OCI-LY1 (cell line): ENCODE results near the gene UMODL1.
"Not testable (repeated sequence)": the region's sequence is repeated elsewhere in the genome, so short reads cannot be mapped to it uniquely, and the experiment has no call there.

Experiments used
- H2AFZ ChIP-seq: fragments of 200-600 bp; sonication (generic), shearing (Covaris generic); 2 replicates; pipeline ENCODE4 v1.6.0; 2014; ENCODE audit warnings: antibody characterized with exemption, mild to moderate bottlenecking, low read length
- H3F3A ChIP-seq: fragments of 200-600 bp; sonication (generic), shearing (Covaris generic); 2 replicates; pipeline ENCODE4 v1.6.0; 2014; ENCODE audit warnings: mild to moderate bottlenecking, antibody characterized with exemption, low read length, moderate library complexity; ENCODE audit not compliant: insufficient read depth
- H3K27ac ChIP-seq: fragments of 200-600 bp; sonication (generic); 2 replicates; pipeline ENCODE4 v1.5.1; 2014; ENCODE audit warnings: low read length, mixed run types, mild to moderate bottlenecking, low read depth; ENCODE audit not compliant: poor library complexity, severe bottlenecking
- H3K27me3 ChIP-seq: fragments of 200-600 bp; sonication (generic); 2 replicates; pipeline ENCODE4 v1.6.0; 2014; ENCODE audit warnings: antibody characterized with exemption, mild to moderate bottlenecking, low read length, moderate library complexity; ENCODE audit not compliant: insufficient read depth
- H3K36me3 ChIP-seq: fragments of 200-600 bp; sonication (generic); 2 replicates; pipeline ENCODE4 v1.6.1; 2014; ENCODE audit warnings: mild to moderate bottlenecking, antibody characterized with exemption, low read length, moderate library complexity, mixed read lengths; ENCODE audit not compliant: insufficient read depth
- H3K4me1 ChIP-seq: fragments of 200-600 bp; sonication (generic); 2 replicates; pipeline ENCODE4 v1.5.1; 2014; ENCODE audit warnings: mild to moderate bottlenecking, low read length, moderate library complexity; ENCODE audit not compliant: insufficient read depth, severe bottlenecking
- H3K4me2 ChIP-seq: fragments of 200-600 bp; sonication (generic), shearing (Covaris generic); 2 replicates; pipeline ENCODE4 v1.6.1; 2014; ENCODE audit warnings: low read length
- H3K4me3 ChIP-seq: fragments of 200-600 bp; sonication (generic); 2 replicates; pipeline ENCODE4 v1.5.1; 2014; ENCODE audit warnings: low read length, low read depth, mild to moderate bottlenecking, mixed read lengths; ENCODE audit not compliant: poor library complexity, severe bottlenecking
- H3K79me2 ChIP-seq: fragments of 200-600 bp; shearing (Covaris generic); 2 replicates; pipeline ENCODE4 v1.6.1; 2016; ENCODE audit warnings: mixed run types, low read length, mixed read lengths; ENCODE audit not compliant: insufficient read depth
- H3K9ac ChIP-seq: fragments of 200-600 bp; sonication (generic), shearing (Covaris generic); 2 replicates; pipeline ENCODE4 v1.6.1; 2014; ENCODE audit warnings: mild to moderate bottlenecking, low read length, mixed read lengths
- H3K9me2 ChIP-seq: fragments of 200-600 bp; sonication (generic), shearing (Covaris generic); 2 replicates; pipeline ENCODE4 v1.6.1; 2014; ENCODE audit warnings: low read depth, mild to moderate bottlenecking, low read length, mixed read lengths
- H3K9me3 ChIP-seq: fragments of 200-600 bp; shearing (Covaris generic); 2 replicates; pipeline ENCODE4 v1.6.1; 2014; ENCODE audit warnings: low read length, mixed read lengths
- H4K20me1 ChIP-seq: fragments of 200-600 bp; sonication (generic), shearing (Covaris generic); 2 replicates; pipeline ENCODE4 v1.6.0; 2016; ENCODE audit warnings: mild to moderate bottlenecking, low read length; ENCODE audit not compliant: insufficient read depth
- CTCF ChIP-seq: fragments of 200-600 bp; sonication (generic), shearing (Covaris generic); IDR thresholded peaks from 2 replicates; pipeline ENCODE4 v1.5.1; 2017; ENCODE audit warnings: mild to moderate bottlenecking, antibody characterized with exemption, low read length, moderate library complexity, mixed read lengths
- EZH2 ChIP-seq: fragments of 200-600 bp; sonication (generic), shearing (Covaris generic); IDR thresholded peaks from 2 replicates; pipeline ENCODE4 v1.8.0; 2017; ENCODE audit warnings: borderline replicate concordance, mixed run types, mild to moderate bottlenecking, antibody characterized with exemption, low read length, moderate library complexity, mixed read lengths

The UMODL1 gene

GRCh38 chr21:42069843-42070242 is 1.3 kb upstream of the UMODL1 start:
- Histone ChIP-seq H3K27ac (peak overlapping the region; percentile 98), H3K4me1 (peaks cover 98% of the 10 kb centered on the region), H3K9me3 (no peaks in the 10 kb centered on the region), H2AFZ (no peak overlapping the region), H3K9ac (peak overlapping the region; percentile 17; the same call in 1 of the 2 replicates), H3K79me2 (no peaks in the 10 kb centered on the region), H3K4me3 (no peak overlapping the region), H3K9me2 (no peaks in the 10 kb centered on the region), H4K20me1 (no peaks in the 10 kb centered on the region), H3K36me3 (no peaks in the 10 kb centered on the region), H3F3A (peaks cover 4% of the 10 kb centered on the region; the same call in 1 of the 2 replicates), H3K4me2 (peak overlapping the region; percentile 14; the same call in 1 of the 2 replicates), H3K27me3 (no peaks in the 10 kb centered on the region)
- no peak for TF ChIP-seq EZH2
- TF ChIP-seq CTCF: no peak

DNA sequence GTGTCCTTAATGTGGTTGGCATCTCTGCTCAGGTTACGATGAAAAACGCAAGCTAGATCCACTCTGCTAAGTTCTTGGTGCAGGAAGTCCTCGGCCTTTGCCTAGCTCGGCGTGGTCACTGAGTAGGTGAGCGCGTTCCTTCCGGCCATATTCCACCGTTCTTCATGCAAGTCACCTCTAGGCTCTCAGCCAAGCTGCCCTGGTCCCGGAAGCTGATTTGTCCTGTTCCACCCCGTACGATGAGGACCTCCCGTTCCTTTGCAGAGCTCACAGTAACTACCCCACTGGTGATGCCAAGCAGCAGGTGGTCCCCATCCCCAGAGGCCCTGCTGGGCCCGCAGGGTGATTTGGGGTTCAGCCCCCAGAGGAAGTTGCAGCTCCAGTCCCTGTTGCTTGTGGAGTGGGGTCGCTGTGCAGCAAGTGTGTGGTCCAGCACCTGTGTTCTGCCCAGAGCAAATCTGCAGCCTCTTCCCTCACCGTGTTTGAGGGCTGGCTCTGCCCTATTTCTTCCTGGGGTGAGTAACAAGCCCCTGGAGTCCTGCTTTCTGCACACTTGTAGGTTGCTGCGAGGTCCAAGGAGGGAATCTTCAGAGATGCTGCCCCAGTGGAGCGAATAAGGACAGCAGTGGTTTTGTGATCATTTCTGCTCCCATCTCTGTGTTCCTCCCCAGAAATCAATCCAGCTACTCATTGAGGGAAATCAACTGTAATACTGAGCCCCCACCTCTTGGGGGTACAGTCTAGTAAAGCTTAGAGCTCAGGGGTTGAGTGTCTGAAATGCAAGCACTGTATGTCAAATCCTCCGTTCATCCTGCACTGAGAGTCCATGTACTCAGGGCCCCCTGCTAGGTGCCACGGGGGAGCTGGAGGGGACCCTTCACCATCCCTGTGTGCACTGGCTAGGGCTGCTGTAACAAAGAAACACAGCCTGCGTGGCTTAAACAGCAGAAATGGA is 2.3 kb downstream of the UMODL1 start:
- TF ChIP-seq EZH2 (no peak), CTCF (peak; percentile 27; the same call in 1 of the 2 replicates)
- H3K36me3 ChIP-seq: no peaks in the 10 kb centered on the region

DNA sequence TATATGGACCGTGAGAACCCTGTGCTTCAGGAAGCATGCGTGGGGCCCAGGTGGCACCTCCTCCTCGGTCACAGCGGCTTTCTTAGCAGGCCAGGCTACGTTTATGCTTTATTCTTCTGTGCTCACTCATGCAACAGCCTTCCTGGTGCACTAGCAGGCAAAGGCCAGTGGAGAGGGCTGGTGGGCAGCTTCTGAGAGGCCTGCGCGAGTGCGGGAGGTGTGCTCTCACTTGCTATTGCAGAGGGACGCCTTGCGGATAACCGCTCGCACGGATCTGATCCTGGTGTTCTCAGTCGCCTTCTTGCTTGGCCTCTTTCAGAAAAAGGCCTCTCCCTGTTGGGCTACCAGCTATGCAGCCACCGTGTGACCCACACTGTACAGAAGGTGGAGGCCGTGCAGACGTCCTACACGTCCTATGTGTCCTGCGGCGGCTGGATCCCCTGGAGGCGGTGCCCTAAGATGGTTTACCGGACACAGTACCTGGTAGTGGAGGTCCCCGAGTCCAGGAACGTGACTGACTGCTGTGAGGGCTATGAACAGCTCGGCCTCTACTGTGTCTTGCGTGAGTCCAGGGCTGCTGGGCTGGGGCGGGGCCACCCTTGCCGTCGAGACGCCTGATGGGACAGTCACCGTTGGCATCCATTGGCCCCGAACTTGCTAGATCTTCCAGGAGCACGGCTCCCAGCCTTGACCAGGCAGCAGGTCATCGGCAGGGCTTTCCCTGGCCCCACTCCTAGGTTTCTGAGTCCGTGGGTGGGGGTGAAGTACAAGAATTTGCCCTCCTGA is 4.8 kb downstream of the UMODL1 start:
- H3K27ac ChIP-seq: peak overlapping the region; percentile 85

More for the DNA sequence above, 2.3 kb downstream of the UMODL1 start:
- no peaks in the 10 kb centered on the region for H3K27me3 ChIP-seq
- no peaks in the 10 kb centered on the region for H3K9me3 ChIP-seq
- H2AFZ ChIP-seq: no peak overlapping the region
- peak overlapping the region; percentile 29; the same call in 1 of the 2 replicates for H3K9ac ChIP-seq
- no peaks in the 10 kb centered on the region for H3K9me2 ChIP-seq
- H3K27ac ChIP-seq: peak overlapping the region; percentile 98
- H4K20me1 ChIP-seq: no peaks in the 10 kb centered on the region
- H3K79me2 ChIP-seq: no peaks in the 10 kb centered on the region
- no peaks in the 10 kb centered on the region for H3F3A ChIP-seq
- peaks cover 72% of the 10 kb centered on the region for H3K4me1 ChIP-seq
- H3K4me3 ChIP-seq: peak overlapping the region; percentile 9
- peak overlapping the region; percentile 47; the same call in 1 of the 2 replicates for H3K4me2 ChIP-seq

GRCh38 chr21:42077685-42078238 is 6.6 kb downstream of the UMODL1 start:
- H3K9me3 ChIP-seq, H3K9me2 ChIP-seq, H3F3A ChIP-seq, H4K20me1 ChIP-seq, H2AFZ ChIP-seq, H3K79me2 ChIP-seq, H3K27me3 ChIP-seq, H3K4me3 ChIP-seq, H3K4me2 ChIP-seq, H3K36me3 ChIP-seq, H3K9ac ChIP-seq: not testable (repeated sequence)
- peak overlapping the region; percentile 85 for H3K27ac ChIP-seq
- H3K4me1 ChIP-seq: peaks cover 63% of the 10 kb centered on the region

More for the DNA sequence above, 4.8 kb downstream of the UMODL1 start:
- H3K9ac ChIP-seq: no peak overlapping the region
- TF ChIP-seq CTCF (peak; percentile 25; the same call in 1 of the 2 replicates), EZH2 (no peak)
- no peaks in the 10 kb centered on the region for H3K9me3 ChIP-seq
- no peak overlapping the region for H3K4me3 ChIP-seq
- H4K20me1 ChIP-seq: no peaks in the 10 kb centered on the region
- no peaks in the 10 kb centered on the region for H3K27me3 ChIP-seq
- H3F3A ChIP-seq: no peaks in the 10 kb centered on the region
- H3K79me2 ChIP-seq: no peaks in the 10 kb centered on the region
- no peaks in the 10 kb centered on the region for H3K36me3 ChIP-seq
- H3K4me2 ChIP-seq: no peak overlapping the region
- no peak overlapping the region for H2AFZ ChIP-seq
- H3K4me1 ChIP-seq: peaks cover 72% of the 10 kb centered on the region
- H3K9me2 ChIP-seq: no peaks in the 10 kb centered on the region
